KOPT-K1 (cell line): ENCODE measurements around the gene COA5.

ENCODE experiments used
- H3K27ac ChIP-seq: fragments of 200-600 bp; sonication (generic); 2 replicates; pipeline ENCODE4 v1.5.1; 2016; ENCODE audit warnings: antibody characterized with exemption, mild to moderate bottlenecking, low read depth, low read length; ENCODE audit not compliant: poor library complexity, severe bottlenecking
- H3K36me3 ChIP-seq: fragments of 200-600 bp; sonication (generic); 2 replicates; pipeline ENCODE4 v1.5.1; 2017; ENCODE audit warnings: antibody characterized with exemption, mild to moderate bottlenecking, low read length, moderate library complexity; ENCODE audit not compliant: insufficient read depth
- H3K9me3 ChIP-seq: fragments of 200-600 bp; sonication (generic); 2 replicates; pipeline ENCODE4 v1.5.1; 2017; ENCODE audit warnings: antibody characterized with exemption, low read length, mild to moderate bottlenecking; ENCODE audit not compliant: insufficient read depth, poor library complexity, severe bottlenecking

COA5 gene

GRCh38 chr2:98570356-98570755, 38.0 kb downstream of the COA5 start:
- H3K36me3 ChIP-seq = peaks cover 99% of the 10 kb centered on the region
- no peaks in the 10 kb centered on the region for H3K9me3 ChIP-seq
- H3K27ac ChIP-seq = no peak overlapping the region

DNA sequence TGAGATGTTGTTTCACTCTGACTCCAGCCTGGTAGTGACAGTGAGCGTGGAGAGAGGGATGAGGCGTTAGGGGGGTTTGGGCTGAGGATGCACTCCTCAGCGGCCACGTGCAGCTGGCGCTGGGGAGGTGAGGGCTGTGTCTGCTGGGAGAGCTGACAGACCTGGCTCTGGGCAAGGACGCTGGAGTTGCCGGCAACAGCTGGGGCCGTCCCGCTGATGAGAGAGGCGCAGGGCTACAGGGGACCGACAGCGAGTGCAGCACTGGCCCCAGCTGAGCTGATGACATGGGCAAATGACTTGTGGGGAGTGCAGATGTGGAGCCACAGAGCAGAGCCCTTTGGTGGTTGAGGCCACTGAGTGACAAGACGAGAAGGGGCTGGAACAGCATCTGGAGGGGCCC, 38.4 kb downstream of the COA5 start:
- Histone ChIP-seq H3K9me3 (no peaks in the 10 kb centered on the region), H3K27ac (no peak overlapping the region), H3K36me3 (peaks cover 95% of the 10 kb centered on the region)

GRCh38 chr2:98569197-98569793, 39.0 kb downstream of the COA5 start:
- Histone ChIP-seq H3K27ac (no peak overlapping the region), H3K36me3 (peaks cover 95% of the 10 kb centered on the region), H3K9me3 (no peaks in the 10 kb centered on the region)

DNA sequence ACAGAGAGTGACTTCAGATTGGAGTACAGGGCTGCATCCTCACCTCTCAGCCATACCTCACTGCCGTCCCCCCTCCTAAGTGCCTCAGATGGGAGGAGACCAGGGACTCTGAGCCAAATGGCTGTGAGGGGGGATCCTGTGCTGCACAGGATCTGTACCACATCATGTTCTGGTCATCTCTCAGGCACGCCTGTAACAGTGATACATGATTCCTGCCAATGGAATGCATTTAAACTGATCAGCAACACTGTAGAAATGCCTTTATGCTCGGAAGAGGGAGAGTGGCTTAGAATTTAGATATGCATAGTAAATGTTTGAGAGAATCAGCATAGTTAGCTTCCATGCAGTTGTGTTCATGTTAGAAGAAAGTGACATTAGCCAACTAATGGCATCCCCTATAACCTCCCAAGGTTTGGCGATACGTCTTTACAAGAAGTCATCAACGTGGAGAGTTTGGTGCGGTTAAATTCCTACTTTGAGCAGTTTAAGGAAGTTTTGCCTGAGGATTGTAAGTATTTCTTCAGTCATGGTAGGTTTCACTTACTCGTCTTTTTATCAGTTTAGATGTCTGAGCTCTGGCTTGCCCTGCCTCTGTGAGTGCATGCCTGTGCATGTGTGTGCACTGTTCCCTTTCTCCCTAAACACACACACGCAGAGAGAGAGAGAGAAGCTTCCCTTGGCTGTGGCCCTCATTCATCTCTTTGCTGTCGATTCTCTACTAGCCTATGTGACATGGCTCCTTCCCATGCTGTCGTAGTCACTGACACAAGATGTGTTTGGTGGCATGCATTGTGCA, 40.0 kb downstream of the COA5 start:
- no peaks in the 10 kb centered on the region for H3K9me3 ChIP-seq
- peaks cover 95% of the 10 kb centered on the region for H3K36me3 ChIP-seq
- H3K27ac ChIP-seq = no peak overlapping the region

DNA sequence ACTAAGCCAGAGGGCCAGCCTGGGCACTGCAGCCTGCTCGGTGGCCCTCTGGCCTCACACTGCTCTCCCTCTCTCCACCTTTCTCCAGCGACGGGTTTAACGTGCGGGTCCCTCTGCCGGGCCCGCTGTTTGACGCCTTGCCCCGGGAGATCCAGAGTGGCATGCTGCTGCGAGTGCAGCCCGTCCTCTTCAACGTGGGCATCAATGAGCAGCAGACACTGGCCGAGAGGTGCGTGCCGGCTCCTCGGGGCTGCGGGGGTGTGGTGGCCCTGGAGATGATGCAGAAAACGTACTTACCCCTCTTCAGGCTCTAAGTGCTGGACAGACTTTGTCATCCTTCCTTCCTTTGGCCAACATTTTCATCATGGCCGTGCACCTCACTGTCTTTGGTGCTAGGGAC, 42.4 kb downstream of the COA5 start:
- peaks cover 95% of the 10 kb centered on the region for H3K36me3 ChIP-seq
- H3K27ac ChIP-seq = peak overlapping the region; percentile 25
- no peaks in the 10 kb centered on the region for H3K9me3 ChIP-seq

DNA sequence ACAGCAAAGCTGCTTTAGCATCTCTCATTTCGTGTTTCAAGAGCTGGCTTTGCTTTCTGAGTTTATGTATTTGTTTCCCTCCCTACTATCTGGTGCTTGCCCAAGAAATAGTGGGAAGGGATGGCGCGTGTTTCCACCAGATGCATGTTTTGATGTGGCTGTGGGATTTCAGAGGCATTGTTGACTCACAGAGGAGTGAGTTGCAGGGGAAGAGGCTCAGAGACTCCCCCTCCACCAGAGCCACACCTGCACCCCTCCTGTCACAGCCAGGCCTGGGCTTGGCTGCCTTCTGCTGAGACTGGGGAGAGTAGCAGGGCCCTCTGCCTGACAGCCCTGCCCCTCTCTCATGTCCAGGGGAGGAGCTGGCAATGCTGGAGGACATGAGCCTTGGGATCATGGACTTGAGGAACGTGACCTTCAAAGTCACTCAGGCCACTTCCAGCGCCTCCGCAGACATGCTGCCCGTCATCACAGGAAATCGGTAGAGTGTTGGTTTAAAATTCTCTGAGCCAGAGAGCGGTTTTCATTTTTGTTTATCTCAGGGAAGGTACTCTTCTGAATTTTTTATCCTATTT, 42.9 kb downstream of the COA5 start:
- no peaks in the 10 kb centered on the region for H3K9me3 ChIP-seq
- H3K27ac ChIP-seq = peak overlapping the region; percentile 25
- peaks cover 95% of the 10 kb centered on the region for H3K36me3 ChIP-seq

- peaks cover 95% of the 10 kb centered on the region for H3K36me3 ChIP-seq
Observed at GRCh38 chr2:98564541-98565132, 43.7 kb downstream of the COA5 start.

GRCh38 chr2:98563394-98563793, 44.9 kb downstream of the COA5 start:
- H3K9me3 ChIP-seq = no peaks in the 10 kb centered on the region
- peaks cover 95% of the 10 kb centered on the region for H3K36me3 ChIP-seq
- no peak overlapping the region for H3K27ac ChIP-seq

More at GRCh38 chr2:98564541-98565132, 43.7 kb downstream of the COA5 start:
- Histone ChIP-seq H3K9me3 (no peaks in the 10 kb centered on the region), H3K27ac (peak overlapping the region; percentile 25)

GRCh38 chr2:98561902-98562695, 46.2 kb downstream of the COA5 start:
- H3K9me3 ChIP-seq = no peaks in the 10 kb centered on the region
- peaks cover 95% of the 10 kb centered on the region for H3K36me3 ChIP-seq
- H3K27ac ChIP-seq = no peak overlapping the region

- Histone ChIP-seq H3K9me3 (no peaks in the 10 kb centered on the region), H3K27ac (no peak overlapping the region), H3K36me3 (peaks cover 87% of the 10 kb centered on the region)
Observed at GRCh38 chr2:98561018-98561417, 47.3 kb downstream of the COA5 start.

- no peaks in the 10 kb centered on the region for H3K9me3 ChIP-seq
- H3K36me3 ChIP-seq = peaks cover 87% of the 10 kb centered on the region
- H3K27ac ChIP-seq = peak overlapping the region; percentile 45
Observed at GRCh38 chr2:98560256-98560771, 48.0 kb downstream of the COA5 start.

DNA sequence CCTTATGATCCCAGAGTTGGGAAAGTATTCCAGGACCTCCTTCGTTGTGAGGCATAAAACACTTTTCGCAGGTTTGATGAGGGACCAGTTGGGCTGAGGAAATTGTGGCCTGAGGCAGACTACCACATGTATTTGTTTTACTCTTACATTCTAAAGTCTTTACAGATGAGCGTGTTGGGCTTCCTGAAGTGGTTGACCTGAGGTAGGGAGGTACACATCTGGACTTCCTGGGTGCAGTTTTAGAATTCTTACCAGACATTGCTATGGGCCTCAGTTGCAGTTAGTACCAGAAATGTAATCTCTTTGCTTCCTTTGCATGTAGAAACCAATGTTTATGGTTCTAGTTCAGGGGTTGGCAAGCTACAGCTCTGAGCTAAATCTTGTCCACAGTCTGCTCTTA, 48.7 kb downstream of the COA5 start:
- Histone ChIP-seq H3K27ac (peak overlapping the region; percentile 45), H3K9me3 (no peaks in the 10 kb centered on the region), H3K36me3 (peaks cover 91% of the 10 kb centered on the region)

DNA sequence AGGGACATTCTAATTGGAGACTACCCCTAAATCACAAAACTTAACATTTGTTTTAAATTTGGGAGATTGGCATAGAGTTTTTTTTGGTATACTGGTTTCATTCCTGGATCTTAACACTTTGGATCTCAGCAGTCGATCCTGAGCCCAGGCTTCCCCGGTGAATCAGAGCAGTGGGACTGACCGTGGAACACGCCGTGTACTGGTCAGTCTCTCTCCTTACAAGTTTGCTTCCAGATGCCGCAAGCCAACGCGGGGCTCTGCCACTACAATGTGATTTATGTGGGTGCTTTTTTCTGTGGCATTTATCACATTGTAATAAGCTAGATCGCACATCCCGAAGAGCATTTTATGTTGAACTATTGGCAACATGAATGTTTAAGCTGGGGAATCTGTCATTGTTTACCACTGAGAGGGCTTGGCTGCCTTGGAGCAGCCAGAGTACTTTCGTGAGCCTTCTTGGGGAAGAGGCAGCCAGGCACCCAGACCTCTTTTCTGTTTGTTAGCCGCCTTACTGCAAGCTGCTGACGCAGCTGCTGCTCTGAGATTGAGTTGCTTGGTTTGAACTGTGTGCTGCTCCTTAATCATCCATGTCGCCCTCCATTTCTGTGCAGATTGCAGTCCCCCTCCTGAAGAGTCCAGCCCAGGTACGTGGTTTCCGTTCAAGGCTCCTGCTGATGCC, 49.3 kb downstream of the COA5 start:
- Histone ChIP-seq H3K9me3 (no peaks in the 10 kb centered on the region), H3K27ac (peak overlapping the region; percentile 45), H3K36me3 (peaks cover 88% of the 10 kb centered on the region)

GRCh38 chr2:98556344-98557033, 51.8 kb downstream of the COA5 start:
- Histone ChIP-seq H3K36me3 (peaks cover 86% of the 10 kb centered on the region), H3K9me3 (no peaks in the 10 kb centered on the region), H3K27ac (peak overlapping the region; percentile 69)
